ENCODE measurements around the gene RUSC1.

DNA sequence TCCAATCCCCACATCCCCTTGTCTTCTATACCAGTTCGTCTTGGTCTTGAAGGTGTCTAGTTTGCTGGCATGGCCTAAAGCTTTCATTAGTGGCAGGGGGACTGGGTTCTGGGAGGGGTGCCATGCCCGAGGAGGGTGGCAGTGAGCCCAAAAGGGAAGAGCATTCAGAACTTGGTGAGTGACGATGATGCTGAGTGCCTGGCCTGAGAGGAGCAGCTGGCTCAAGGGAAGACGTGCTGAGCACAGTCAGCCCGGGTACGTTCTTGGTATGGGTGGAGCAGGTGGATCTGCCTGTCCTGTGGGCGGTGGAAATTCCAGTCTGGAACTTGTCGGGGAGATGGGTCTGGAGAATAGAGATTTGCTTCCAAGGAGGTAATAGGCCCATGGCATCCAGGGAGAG is 7.4 kb upstream of the RUSC1 start:
- TF ChIP-seq CTCF (IDR thresholded peaks at IDR 0.05) (no peak), POLR2A (IDR thresholded peaks at IDR 0.05) (no peak)

Measured in heart left ventricle (tissue), 13 donors.